Left ventricle myocardium inferior (tissue), 1 donor: ENCODE measurements around the gene DEFB112. TPM values are rescaled to one million over a fixed set of nuclear protein-coding genes. Genes with fewer than 3 reads are reported as not detected.

Source experiments
- DNase-seq: peaks from one replicate; pipeline ENCODE4 v3.0.0-alpha.2; 2020
- H3K27ac ChIP-seq: fragments of 200-600 bp; replicated peaks from 2 replicates; pipeline ENCODE4 v1.8.0; 2021
- H3K27me3 ChIP-seq: fragments of 200-600 bp; 2 replicates; pipeline ENCODE4 v1.8.0; 2021; ENCODE audit warnings: low read depth
- H3K36me3 ChIP-seq: fragments of 200-600 bp; 2 replicates; pipeline ENCODE4 v1.8.0; 2021
- H3K4me1 ChIP-seq: fragments of 200-600 bp; 2 replicates; pipeline ENCODE4 v1.8.0; 2021
- H3K4me3 ChIP-seq: fragments of 200-600 bp; 2 replicates; pipeline ENCODE4 v1.8.0; 2021; ENCODE audit warnings: mild to moderate bottlenecking, moderate library complexity
- H3K9me3 ChIP-seq: fragments of 200-600 bp; replicated peaks from 2 replicates; pipeline ENCODE4 v1.8.0; 2021
- intact Hi-C: fragments of 100-400 bp; cut with micrococcal nuclease; formaldehyde crosslinking; loops from one replicate; pipeline ENCODE4 v1.11.0; 2022
- total RNA-seq: library from RNA; stranded (reverse); fragmentation: NEBNext Ultra II Directional; extraction: Animal tissue kit (Norgen Biotek cat#: 25700); gene quantifications from one replicate; pipeline ENCODE4 v1.2.1, GENCODE V29; 2021
- TF ChIP-seq, protein P1 (sequence below): fragments of 200-600 bp; IDR thresholded peaks from 2 replicates; pipeline ENCODE4 v1.8.0; 2021; ENCODE audit warnings: antibody characterized with exemption, mild to moderate bottlenecking, borderline replicate concordance
- donor health status: DM: no; HTN: yes; CAD: no; lungs with severe emphysema.

DEFB112 gene
- total RNA-seq, 1 donor from 2014 or later = not detected

DNA sequence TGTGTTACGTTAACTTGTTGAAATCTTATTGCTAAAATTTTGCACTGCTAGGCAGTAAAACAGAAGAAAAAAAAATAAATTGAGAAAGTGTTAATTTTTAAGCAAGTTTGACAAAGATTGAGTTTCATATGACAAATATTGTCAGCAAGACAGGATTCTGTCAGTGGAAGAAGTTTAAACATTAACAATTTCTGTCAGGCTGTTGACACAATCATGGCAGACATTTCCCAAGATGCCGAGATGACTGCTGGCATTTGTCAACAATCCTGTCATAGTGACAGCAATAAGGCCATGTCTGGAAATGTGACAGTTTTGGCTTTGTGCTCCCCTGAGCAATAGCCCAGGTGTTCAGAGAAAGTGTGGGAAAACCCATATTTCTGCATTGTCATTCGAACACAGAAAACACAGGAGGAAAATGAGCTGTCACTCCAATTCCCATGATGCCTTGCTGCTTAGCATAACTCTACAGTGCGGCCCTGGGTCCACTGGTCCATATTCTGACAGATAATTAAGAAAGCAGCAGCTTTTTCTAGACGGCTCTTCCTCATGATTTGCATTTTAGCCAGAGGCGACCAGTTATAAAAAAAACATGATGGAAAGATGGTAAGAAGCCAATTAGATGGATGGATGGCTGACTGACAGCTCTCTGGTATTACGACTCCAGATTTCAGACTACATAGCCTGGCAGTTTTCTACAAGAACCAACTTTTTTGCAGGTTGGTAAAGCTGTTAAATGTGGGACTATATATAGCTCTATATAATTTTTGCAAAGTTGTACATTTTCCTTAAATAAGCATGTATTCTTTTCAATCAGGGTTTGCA is 43.6 kb upstream of the DEFB112 start:
- DNase-seq = no peak
- intact Hi-C loops = no loop called here
- no peak overlapping the region for H3K27ac ChIP-seq
- no peaks in the 10 kb centered on the region for H3K4me1 ChIP-seq
- H3K4me3 ChIP-seq = no peak overlapping the region
- TF ChIP-seq, protein P1, sequence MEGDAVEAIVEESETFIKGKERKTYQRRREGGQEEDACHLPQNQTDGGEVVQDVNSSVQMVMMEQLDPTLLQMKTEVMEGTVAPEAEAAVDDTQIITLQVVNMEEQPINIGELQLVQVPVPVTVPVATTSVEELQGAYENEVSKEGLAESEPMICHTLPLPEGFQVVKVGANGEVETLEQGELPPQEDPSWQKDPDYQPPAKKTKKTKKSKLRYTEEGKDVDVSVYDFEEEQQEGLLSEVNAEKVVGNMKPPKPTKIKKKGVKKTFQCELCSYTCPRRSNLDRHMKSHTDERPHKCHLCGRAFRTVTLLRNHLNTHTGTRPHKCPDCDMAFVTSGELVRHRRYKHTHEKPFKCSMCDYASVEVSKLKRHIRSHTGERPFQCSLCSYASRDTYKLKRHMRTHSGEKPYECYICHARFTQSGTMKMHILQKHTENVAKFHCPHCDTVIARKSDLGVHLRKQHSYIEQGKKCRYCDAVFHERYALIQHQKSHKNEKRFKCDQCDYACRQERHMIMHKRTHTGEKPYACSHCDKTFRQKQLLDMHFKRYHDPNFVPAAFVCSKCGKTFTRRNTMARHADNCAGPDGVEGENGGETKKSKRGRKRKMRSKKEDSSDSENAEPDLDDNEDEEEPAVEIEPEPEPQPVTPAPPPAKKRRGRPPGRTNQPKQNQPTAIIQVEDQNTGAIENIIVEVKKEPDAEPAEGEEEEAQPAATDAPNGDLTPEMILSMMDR = no peak
- H3K36me3 ChIP-seq = no peaks in the 10 kb centered on the region
- H3K9me3 ChIP-seq = no peaks in the 10 kb centered on the region
- H3K27me3 ChIP-seq = no peaks in the 10 kb centered on the region

DNA sequence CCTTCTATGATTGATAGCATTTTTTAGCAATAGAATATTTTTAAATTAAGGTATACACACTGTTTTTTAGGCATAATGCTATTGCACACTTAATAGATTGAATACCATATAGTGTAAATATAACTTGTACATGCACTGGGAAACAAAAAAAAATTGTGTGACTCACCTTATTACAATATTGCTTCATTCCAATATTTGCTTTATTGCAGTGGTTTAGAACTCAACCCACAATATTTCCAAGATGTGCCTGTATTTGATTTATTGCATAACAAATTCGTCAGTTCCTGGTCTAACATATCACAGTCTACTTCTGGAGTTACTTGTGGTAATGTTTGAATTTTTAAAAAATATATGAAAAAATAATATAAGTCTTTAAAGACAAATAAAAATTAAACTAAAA is 41.9 kb upstream of the DEFB112 start:
- H3K36me3 ChIP-seq = no peaks in the 10 kb centered on the region
- H3K4me1 ChIP-seq = no peaks in the 10 kb centered on the region
- no peaks in the 10 kb centered on the region for H3K9me3 ChIP-seq
- intact Hi-C loops = no loop called here
- TF ChIP-seq, protein P1 = no peak
- no peak overlapping the region for H3K27ac ChIP-seq
- no peak overlapping the region for H3K4me3 ChIP-seq
- no peaks in the 10 kb centered on the region for H3K27me3 ChIP-seq
- DNase-seq = no peak

DNA sequence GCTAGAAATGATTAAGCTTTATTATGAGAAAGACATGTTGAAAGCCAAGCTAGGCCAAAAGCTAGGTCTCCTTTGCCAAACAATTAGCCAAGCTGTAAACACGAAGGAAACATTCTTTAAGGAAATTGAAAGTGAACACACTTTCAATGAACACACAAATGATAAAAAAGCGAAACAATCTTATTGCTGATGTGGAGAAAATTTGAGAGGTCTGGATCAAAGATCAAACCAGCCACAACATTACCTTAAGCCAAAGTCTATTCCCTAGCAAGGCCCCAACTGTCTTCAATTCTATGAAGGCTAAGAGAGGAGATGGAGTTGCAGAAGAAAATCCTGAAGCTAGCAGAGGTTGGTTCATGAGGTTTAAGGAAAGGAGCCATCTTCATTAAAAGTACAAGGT is 40.2 kb upstream of the DEFB112 start:
- Histone ChIP-seq H3K4me3 (no peak overlapping the region), H3K9me3 (no peaks in the 10 kb centered on the region), H3K4me1 (no peaks in the 10 kb centered on the region), H3K27me3 (no peaks in the 10 kb centered on the region), H3K27ac (no peak overlapping the region), H3K36me3 (no peaks in the 10 kb centered on the region)
- DNase-seq = no peak
- intact Hi-C loops = no loop called here
- TF ChIP-seq, protein P1 = no peak

DNA sequence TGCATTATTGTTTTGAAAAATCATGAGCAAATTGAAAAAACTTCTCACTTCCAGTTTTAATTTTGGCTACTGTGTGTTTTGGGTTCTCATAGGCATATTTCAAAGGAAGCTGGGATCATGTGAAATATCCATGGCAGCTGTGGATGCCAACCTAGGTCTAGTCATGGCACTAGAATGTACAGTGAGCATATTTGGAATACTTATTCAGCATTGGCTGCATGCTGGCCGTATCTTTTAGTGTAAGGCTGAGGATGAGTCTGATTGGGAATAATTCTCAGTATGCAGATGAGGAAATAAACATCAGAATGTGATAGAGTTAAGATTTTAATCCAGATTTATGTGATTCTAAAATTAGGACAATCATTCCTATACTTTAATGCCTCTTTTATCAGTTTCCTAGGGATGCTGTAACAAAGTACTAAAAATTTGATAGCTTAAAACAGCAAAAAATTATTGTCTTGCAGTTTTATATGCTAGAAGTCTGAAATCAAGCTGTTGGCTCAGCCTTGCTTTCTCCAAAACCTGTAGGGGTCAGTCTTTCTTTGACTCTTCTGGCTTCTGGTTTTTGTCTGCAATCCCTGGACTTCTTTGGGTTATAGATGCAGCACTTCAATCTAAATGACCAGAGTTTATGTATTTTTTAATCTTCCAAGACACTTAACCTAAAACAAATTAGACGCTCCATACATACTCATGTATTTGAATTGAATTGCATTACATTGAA is 37.7 kb upstream of the DEFB112 start:
- TF ChIP-seq, protein P1 = no peak
- Histone ChIP-seq H3K4me1 (no peaks in the 10 kb centered on the region), H3K27ac (no peak overlapping the region), H3K36me3 (no peaks in the 10 kb centered on the region), H3K9me3 (no peaks in the 10 kb centered on the region), H3K27me3 (no peaks in the 10 kb centered on the region), H3K4me3 (no peak overlapping the region)
- no peak for DNase-seq
- intact Hi-C loops = no loop called here

DNA sequence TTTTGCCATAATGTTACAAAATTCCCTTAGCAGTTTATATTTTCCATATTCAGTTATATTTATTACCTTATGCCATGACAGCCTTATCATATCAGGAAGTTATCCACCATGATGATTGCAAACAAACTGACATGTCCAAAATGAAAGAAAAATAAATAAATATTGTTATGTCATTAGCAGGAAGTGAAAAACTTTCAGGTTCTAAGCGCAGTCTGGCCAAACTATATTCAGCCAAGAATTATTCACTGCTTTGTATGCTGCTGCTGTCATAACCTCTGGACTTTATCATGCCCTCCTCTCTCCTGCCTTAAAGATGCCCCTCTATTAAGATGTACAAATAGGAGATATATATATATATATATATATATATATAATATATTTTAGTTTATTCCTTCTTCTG is 27.7 kb upstream of the DEFB112 start:
- DNase-seq = no peak
- Histone ChIP-seq H3K27ac (no peak overlapping the region), H3K9me3 (no peaks in the 10 kb centered on the region), H3K4me3 (no peak overlapping the region), H3K36me3 (no peaks in the 10 kb centered on the region), H3K27me3 (no peaks in the 10 kb centered on the region), H3K4me1 (no peaks in the 10 kb centered on the region)
- TF ChIP-seq, protein P1 = no peak
- intact Hi-C loops = no loop called here
